Measurements from ENCODE around the gene GSTM4. TPM values are rescaled to one million over a fixed set of nuclear protein-coding genes. Genes with fewer than 3 reads are reported as not detected.

Gene GSTM4
- 12.5 and 23.6 TPM in 2 replicates for polyA plus RNA-seq (2014; cell fraction: cytosol; rRNA removed)
- 9.8 and 15.2 TPM in 2 replicates for polyA plus RNA-seq (2014; cell fraction: nucleus; rRNA removed)

DNA sequence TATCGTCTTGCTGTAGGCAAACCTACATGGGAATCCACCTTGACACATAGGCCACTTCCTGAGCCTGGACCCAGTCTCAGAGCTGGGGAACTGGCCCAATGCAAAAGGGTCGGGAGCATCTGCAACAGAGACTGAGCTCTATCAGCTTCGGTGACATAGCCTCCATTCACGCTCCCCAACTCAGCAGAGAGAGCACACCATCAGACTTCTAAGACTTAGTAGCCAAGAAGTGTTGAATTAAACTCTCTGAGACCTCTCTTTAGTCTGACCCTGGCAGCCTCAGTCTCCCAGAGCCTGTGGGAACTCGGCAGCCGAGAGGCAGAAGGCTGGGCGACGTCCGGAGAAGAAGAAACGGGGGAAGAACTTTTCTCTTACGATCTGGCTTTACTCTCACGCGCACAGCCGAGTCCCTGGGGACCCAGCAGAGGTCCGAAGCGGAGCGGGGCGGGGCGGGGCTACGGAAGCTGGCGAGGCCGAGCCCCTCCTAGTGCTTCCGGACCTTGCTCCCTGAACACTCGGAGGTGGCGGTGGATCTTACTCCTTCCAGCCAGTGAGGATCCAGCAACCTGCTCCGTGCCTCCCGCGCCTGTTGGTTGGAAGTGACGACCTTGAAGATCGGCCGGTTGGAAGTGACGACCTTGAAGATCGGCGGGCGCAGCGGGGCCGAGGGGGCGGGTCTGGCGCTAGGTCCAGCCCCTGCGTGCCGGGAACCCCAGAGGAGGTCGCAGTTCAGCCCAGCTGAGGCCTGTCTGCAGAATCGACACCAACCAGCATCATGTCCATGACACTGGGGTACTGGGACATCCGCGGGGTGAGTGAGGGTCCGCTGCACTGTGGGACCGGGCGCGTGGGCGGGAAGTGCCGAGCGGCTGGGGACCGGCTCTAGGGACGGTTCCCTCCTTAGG lies at the start of gene GSTM4:
TSS of gene GSTM4 (plus strand) at position 485 of the 905 bp plus-strand sequence. CDS start at position 776, 291 bp downstream.
- DNase-seq (ENCODE audit: low spot score), result peak; percentile 72

DNA sequence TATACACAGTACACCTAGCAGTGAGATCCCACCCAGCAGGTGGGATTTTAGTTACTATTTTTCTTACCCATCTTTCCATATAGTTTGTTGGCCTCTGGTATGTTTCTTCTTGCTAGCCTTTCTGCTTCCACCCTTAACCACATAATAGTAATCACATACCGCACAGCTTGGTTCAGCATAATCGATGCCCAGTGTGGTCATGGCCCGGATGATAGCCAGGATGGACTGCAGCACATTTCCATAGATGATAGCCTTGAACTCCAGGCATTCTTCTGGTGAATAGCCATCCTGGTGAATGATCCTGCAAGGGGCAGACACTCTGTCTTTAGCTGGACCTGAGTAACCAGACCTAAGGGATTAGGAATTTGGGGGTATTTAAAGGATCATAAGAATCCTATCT lies 46.0 kb upstream of the GSTM4 start:
- DNase-seq (ENCODE audit: low spot score), result no peak

DNA sequence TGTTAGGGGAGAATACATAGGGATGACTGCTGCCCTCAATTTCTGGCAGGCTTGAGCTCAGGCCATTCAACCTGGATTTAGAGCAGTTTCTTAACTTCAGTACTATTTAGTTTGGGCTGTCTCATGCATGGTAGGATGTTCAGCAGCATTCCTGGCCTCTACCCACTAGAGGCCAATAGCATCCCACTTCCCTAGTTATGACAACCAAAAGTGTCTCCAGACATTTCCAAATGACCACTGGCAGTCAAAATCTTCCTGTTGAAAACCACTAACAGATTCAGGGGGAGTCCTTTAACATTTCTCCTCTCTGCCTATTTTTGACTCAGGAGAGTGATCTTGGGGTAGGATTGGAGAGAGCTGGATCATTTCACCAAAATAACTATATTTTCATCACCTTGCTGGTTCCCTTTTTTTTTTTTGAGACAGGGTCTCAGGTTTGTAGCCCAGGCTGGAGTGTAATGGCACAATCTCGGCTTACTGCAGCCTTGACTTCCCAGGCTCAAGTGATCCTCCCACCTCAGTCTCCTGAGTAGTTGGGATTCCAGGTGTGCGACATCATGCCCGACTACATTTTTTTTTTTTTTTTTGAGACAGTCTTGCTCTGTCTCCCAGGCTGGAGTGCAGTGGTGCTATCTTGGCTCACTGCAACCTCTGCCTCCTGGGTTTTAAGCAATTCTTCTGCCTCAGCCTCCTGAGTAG lies 45.1 kb upstream of the GSTM4 start:
- DNase-seq (ENCODE audit: low spot score), result no peak

DNA sequence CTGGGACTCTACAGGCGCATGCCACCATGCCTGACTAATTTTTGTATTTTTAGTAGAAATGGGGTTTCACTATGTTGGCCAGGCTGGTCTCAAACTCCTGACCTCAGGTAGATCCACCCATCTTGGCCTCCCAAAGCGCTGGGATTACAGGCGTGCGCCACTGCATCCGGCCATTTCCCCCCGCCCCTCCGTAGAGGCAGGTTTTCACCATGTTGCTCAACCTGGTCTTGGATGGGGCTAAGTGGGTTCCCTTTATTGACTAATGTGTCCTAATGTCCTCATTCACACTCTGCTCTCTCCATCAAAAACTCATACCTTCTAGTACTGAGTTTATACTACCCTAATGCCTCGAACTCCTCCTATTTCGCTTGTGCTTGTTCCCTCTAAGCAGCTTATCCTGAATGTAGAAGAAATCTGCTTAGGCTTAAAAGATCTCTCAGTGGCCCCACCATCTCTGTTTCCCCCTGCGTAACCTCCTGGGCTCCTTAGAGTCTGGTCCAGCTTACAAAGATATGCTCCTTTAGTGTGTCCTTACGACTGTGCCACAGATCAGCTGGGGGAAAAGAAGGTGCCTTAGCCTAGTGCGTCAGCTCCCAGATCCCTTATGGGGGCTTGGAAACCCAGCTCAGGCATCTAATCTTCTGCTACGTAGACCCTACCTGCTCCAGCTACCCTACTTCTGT lies 44.5 kb upstream of the GSTM4 start:
- DNase-seq (ENCODE audit: low spot score), result no peak

DNA sequence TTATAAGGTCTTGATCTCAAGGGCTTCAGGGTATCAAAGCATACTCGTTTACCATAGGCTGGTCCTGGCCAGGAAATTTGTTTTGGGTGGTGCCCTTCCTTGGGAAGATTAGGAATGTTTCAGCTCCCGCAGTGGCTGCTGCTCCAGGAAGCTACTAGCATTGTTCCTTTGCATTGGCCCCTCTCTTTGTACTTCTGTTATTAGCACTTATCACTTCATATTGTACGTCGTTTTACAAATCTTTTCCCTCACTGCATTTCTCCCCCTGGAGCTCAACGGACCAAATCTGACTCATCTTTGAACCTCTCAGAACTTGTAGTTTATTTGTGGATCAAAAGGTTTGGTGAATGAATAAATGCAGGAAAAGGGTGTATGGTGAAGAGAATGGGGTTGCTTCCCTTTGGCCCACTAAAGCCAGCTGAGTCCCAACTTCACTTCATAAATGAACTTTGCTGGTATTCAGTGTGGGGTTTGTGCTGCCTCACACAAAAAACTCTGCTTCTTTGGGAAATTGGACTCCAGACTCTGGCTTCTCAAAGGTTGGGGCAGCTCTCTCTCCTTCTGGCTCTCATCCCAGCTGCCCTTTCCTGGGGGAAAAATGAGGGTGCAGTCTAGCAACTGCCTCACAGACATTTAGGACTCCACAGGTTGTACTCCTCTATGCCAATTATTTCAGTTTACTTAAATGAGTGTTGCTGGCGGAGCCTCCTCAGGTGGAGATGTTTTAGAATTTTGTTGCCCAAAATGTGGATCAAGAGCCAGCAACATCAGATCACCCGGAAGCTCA lies 42.3 kb upstream of the GSTM4 start:
- no peak for DNase-seq (ENCODE audit: low spot score)

DNA sequence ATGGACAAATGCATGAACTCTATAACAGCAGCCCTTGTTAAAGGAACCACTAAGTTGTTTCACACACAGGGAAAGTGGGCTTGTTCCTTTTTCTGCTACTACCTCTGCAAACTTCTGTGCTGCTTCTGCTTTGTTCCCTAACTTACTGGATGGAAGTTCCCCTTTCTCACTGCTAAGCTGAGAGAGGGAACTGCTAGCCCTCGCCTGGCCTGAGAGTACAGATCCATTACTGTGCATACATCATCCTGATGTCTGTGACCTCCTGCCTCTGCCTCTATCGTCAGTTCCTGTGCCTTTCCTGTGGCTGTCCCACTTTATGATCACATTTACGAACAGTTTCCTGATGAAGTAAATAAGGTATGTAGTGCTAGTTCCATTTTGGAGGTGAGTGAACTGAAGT lies 40.0 kb upstream of the GSTM4 start:
- no peak for DNase-seq (ENCODE audit: low spot score)

DNA sequence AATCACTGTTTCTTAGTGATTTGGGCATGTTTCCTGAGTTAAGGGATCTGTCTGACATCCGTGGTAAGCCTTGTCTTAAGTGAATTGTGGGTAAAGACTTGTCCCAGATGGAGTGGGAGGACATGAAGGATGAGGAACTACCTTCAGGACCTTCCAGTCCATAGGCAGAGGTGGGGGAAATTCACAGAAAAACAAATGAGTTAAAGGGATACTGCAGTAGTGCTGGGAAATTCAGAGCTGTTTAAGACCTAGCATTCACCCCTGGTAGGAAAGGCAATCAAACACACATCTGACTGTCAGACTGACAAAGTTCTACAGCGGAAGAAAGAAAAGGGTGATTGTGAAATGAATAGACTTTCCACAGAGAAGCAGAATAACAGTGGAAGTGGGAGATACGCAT lies 39.5 kb upstream of the GSTM4 start:
- no peak for DNase-seq (ENCODE audit: low spot score)

DNA sequence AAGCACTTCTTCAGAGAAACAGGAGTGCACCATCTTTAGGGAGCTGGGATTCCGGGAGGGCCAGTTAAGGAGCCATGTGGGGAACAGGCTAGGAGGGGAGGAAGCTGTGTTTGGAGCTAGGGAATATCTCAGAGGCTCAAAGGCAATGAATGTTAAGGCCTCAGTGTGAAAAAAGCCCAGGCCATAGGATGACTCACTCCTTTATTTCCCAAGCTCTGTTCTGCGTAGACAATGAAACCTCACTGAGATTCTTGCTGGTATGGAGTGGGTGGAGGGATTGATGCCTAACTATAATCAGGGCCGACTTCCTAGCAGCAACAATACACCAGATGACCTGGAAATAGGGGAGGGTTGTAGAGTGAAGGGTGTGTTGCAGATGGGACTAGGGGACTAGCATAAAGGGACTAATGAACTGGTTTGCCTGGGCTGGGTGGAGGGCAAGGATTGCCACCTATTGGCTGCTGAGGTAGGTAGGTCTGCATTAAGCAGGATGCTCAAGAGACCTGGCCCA lies 38.6 kb upstream of the GSTM4 start:
- no peak for DNase-seq (ENCODE audit: low spot score)

DNA sequence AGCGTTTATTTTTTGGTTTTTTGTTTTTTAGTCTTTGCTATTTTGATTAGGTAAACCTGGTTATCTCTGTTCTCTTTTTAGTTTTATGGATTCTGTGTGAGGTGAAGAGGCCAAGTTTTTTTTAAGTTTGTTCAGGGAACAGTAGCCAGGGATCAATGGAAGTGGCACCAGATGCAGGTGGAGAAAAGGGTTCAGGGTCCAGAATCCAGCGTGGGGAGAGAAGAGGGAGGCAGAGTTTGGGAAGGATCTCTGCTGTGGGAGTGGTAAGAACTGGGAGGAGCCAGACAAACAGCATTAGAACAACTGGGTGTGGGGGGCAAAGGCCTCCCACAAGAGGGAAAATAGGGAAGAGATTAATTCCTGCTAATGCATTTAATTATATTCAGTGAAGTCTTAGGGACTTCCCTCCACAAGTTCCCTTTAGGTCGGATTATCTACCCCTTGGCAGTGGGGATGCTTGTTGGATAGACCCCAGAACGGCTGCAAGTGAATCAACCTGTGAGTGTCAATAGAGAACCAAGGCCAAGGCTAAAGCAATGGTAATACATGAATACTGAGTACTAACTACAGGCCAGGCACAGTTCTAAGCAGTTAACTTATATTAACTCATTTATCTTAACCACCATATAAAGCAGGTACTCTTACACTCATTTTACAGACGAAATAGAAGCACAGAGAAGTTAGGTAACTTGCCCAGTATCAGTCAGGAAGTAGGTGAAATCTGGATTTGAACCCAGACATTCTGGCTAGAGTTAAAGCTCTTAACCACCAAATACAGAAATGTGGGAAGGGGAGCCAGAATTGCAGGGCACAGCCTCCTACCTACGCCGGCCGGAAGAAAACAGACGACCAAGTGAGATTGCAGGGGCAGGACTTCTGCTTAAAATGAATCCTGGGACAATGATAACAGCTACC lies 37.0 kb upstream of the GSTM4 start:
- no peak for DNase-seq (ENCODE audit: low spot score)

DNA sequence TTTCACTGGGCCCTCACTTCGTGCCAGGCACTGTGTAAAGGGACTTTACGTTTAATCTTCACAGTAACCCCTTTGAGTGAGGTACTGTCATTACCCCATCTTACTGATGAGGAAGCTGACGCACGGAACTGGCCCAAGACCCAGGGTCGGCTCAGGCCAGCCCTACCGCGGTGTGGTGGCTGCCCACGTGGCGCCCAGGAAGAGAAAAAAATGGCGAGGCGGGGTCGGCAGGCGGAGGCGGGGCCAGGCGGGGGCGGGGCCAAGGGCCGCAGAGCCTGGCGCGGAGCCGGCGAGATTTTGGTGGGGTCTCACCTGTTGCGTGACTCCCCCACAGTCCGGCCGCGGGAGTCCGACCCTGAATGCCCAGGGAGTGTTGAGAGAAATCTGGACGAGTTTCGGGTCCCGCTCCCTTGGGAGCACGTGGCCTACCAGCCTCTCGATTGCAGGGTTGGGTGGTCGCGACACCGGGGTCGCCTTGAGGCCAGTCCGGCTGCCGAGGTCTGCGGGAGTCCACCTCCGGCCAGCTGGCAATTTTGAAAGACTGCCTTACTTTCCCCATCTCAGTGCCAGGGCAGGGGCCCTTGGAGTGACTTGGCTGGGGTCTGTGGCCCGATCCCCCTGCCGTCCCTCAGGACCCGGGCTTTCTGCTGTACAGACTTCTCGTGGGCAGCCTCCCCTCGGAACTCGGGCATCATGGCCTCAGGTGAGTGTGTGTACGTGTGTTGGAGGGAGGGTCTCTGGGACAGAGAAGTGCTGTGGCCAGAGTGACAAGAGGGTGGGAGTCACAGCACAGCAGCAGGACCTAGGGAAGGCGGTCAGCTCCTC lies 36.1 kb upstream of the GSTM4 start, which contains the start of the genes AMPD2 and GNAT2:
TSS of gene AMPD2 (plus strand) at position 262 of the 825 bp plus-strand sequence. CDS start 1,339 bp downstream, outside the sequence.
TSS of gene GNAT2 (minus strand) at position 41 of the 825 bp plus-strand sequence. CDS start 6,746 bp downstream, outside the sequence.
- DNase-seq (ENCODE audit: low spot score), result peak; percentile 63

DNA sequence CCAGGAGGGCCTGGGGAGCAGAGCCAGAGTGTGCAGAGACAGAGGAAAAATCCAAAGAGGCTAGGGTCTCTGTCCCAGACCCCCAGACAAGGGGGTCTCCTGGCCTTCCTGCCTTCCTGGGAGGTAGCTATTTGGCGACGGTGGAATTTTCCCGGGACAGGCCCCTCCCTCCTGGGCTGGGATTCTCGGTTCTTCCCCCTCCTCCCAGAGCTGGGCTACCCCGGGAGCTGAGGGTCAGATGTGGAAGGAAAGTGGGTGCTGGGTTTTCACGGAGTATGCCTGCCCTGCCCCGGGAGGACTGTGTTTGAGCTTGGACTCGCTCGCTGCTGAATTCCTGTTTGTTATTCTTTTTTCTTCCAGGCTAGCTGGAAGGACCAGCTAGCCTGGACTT lies 35.5 kb upstream of the GSTM4 start:
- DNase-seq (ENCODE audit: low spot score), result no peak

DNA sequence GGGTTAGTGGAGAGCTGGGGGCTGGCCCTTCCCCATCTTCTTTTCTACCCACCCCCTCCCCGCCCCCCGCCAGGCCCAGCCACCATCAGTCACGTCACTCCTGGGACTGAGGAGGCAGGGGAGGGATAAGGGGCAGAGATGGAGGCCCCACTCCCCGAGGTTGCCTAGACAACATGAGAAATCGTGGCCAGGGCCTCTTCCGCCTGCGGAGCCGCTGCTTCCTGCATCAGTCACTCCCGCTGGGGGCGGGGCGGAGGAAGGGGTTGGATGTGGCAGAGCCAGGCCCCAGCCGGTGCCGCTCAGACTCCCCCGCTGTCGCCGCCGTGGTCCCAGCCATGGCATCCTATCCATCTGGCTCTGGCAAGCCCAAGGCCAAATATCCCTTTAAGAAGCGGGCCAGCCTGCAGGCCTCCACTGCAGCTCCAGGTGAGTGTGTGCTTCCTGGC lies 35.0 kb upstream of the GSTM4 start:
- DNase-seq (ENCODE audit: low spot score), result peak; percentile 91

DNA sequence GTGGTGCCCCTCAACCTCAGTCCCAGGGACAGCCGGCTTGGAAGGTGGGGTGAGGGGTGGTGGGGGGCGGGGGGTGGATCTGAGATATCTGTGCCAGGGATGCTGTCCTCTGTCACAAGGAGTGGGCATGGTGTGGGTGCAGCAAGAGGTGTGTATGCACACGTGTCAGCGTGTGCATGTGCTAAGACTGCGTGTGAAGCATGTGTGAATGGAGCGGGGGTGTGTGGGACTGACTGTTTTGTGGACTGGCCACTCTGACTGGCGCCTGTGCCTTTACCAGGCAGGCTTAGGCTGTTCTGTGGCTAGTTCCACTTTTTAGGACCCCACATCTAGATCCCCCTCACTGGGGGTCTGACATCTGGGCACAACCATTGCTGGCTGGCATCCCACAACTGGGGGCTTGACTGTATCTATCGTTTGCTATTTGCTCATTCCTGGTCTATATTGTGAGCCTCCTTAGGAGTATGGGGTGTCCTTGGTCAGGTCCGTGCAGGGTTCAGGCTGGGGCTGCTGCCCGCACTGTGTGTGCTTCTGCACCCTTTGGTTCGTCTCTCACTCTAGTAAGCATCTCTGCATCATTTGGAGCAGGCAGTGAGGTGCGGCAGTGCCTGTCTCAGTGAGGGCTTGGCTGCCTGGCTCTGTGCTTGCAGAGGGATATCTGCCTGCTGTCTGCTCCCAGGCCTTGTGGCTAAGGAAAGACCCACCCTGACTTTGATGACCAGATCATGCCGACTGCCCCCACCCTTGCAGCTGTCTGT lies 34.3 kb upstream of the GSTM4 start:
- no peak for DNase-seq (ENCODE audit: low spot score)

DNA sequence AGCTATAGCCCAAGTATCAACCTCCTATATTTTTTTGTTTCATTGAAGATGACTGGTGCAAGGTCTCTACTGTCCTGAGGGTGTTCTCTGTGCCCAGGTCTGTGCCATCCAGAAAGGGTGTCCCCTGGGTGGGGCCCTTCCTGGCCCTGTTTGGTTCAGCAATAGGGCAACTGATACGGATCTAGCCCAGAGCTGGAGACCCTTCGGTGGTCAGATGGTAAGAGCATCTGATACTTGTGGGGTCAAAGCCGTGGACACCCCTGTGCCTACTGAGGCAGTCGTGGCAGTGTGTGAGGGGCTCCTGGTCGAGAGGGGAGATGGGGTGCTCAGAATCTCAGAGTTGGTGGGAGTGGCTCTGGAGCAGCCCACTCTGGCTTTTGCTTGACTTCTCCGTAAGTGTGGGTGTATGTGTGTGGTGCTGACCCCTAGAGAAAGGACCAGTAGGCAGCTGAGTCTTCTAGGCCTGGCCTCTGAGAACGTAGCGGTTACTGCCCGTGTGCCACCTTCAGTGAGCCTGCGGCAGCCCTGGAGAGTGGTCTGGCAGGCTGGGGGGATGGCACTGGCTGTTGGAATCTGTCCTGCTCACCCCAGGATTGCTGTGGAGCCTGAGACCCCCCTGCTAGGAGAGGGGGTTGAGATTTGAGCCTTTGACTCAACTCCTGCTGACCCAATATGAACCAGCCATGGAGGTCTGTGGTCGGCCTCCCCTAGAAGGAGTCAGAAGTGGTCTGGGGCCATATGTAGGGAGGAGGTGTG lies 33.6 kb upstream of the GSTM4 start:
- no peak for DNase-seq (ENCODE audit: low spot score)

DNA sequence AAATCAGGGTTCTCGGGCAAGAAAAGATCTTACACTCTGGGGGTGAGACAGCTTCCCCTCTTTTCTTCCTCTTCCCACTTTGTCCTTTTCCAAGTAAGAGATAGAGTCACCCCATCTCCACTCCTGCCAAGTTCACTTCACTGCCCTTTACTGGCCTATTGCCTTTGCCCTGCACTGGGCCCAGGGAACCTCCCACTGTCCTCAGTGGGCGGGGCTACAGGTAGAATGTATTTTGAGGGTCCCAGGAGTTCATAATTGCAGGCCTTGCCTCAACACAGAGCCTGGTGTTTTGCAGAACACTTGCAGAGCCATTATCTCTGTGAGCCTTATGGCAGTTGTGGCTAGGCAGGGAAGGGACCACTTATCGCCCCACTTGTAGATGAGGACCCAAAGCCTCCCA lies 33.0 kb upstream of the GSTM4 start:
- no peak for DNase-seq (ENCODE audit: low spot score)

DNA sequence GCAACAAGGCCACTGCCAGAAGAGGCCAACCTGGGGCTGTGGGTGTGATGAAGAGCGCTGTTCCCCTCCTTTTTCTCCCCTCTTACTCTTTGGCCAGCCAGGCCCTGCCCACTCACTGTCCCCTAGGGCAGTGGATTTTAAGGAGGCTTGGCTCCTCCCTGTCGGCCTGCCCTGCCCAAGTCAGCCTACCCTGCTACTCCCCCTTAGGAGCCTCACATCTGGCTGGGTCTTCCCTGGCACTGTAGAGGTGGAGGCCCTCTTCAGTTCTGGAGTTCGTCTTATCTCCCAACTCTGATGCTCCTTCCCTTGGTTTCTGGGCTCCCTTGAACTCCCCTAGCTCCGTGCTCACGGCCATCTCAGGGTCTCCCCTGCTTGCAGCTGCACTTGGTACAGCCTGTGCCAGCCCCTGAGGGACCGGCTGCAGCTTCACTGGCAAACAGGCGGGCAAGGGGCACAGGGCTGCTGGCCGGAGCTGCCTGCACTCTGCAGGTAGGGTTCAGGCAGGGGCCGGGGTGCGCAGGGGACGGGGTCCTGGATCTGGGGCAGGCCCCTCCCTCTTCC lies 32.2 kb upstream of the GSTM4 start:
- no peak for DNase-seq (ENCODE audit: low spot score)

All from SK-N-DZ (cell line).